Prostate gland (tissue), 2 donors: Measurements from ENCODE around the gene SYNJ2. TPM values are rescaled to one million over a fixed set of nuclear protein-coding genes. Genes with fewer than 3 reads are reported as not detected.

Experiments used
- DNase-seq: peaks from one replicate; pipeline ENCODE4 v3.0.0-alpha.2; 2019; ENCODE audit warnings: low spot score
- H3K27ac ChIP-seq, 2 donors: fragments of 200-600 bp; sonication (generic); 2 replicates each; pipeline ENCODE4 v1.5.1; 2017 to 2019
- H3K27me3 ChIP-seq: fragments of 200-600 bp; sonication (generic); replicated peaks from 2 replicates; pipeline ENCODE4 v1.5.1; 2019; ENCODE audit not compliant: insufficient read depth
- H3K36me3 ChIP-seq, 2 donors: fragments of 200-600 bp; sonication (generic); 1 replicate in 1 of 2; 2 replicates in 1 of 2; pipeline versions ENCODE4 v1.5.1 to v1.8.1; 2017 to 2019
- H3K4me1 ChIP-seq: fragments of 200-600 bp; sonication (generic); replicated peaks from 2 replicates; pipeline ENCODE4 v1.5.1; 2019
- H3K4me3 ChIP-seq, 2 donors: fragments of 200-600 bp; sonication (generic); 2 replicates each; pipeline ENCODE4 v1.5.1; 2017 to 2019
- H3K9me3 ChIP-seq: fragments of 200-600 bp; sonication (generic); 2 replicates; pipeline ENCODE4 v1.5.1; 2017
- CTCF ChIP-seq, 4 experiments: fragments of 200-600 bp in 2 of 4; fragments of 450-650 bp in 2 of 4; sonication (generic) in 2 of 4; IDR thresholded peaks; 1 replicate in 3 of 4; 2 replicates in 1 of 4; pipeline ENCODE4 v1.5.1; 2016 to 2019; ENCODE audit warnings: antibody characterized with exemption in 4 of 4, mild to moderate bottlenecking in 2 of 4, moderate library complexity in 2 of 4
- POLR2A ChIP-seq: fragments of 450-650 bp; IDR thresholded peaks from one replicate; pipeline ENCODE4 v1.6.1; 2016; ENCODE audit warnings: antibody characterized with exemption, mild to moderate bottlenecking
- POLR2AphosphoS5 ChIP-seq: sonication (generic); formaldehyde crosslinking; IDR thresholded peaks from one replicate; pipeline ENCODE4 v1.6.1; 2017; ENCODE audit warnings: antibody characterized with exemption
- WGBS: methylation state at CpG from one replicate; pipeline ENCODE4 v1.1.5; 2018; 5-methylcytosine and 5-hydroxymethylcytosine counted together
- intact Hi-C: fragments of 100-400 bp; cut with DNase I; formaldehyde crosslinking; loops from one replicate; pipeline ENCODE4 v1.14.2; 2022
- total RNA-seq, 2 donors: library from RNA; depleted of rRNA; stranded (reverse); fragments of >200 nt; gene quantifications; one replicate each; pipeline ENCODE4 v1.1.0, GENCODE V29; 2016

SYNJ2 gene
- total RNA-seq, 2 donors from 2014 or later = 19.7 to 19.9 TPM

- H3K9me3 ChIP-seq = no peaks in the 10 kb centered on the region
- DNase-seq = no peak
- no peaks in the 10 kb centered on the region for H3K36me3 ChIP-seq
- no peaks in the 10 kb centered on the region for H3K27me3 ChIP-seq
- TF ChIP-seq CTCF (IDR thresholded peaks at IDR 0.05) = no peak
- no peak for TF ChIP-seq POLR2AphosphoS5
- no peak for TF ChIP-seq POLR2A
- 73% methylated on average over 4 of the region's 4 CpGs for WGBS
- H3K27ac ChIP-seq = no peak overlapping the region
- H3K4me1 ChIP-seq = peaks cover 4% of the 10 kb centered on the region
- H3K4me3 ChIP-seq = no peak overlapping the region
- intact Hi-C loops = no loop called here
Measured at GRCh38 chr6:158050955-158051354, 69.3 kb downstream of the SYNJ2 start.

DNA sequence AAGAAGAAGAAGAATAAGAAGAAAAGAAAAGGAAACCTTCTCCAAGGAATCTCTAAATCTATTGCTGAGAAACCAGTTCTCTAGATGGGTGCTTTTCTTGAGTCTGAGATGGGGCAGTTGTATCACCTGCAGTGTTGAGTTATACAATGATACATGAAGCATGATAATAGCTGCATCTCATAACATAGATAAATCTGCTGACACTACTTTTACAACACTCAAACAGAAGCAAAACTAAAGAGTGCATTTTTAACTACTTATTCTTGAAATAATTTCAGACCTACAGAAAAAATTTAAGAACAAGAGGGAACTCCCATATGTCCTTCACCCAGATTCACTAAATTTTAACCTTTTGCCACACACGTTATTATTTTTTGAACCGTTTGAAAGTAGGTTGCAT is 70.3 kb downstream of the SYNJ2 start:
- no peaks in the 10 kb centered on the region for H3K9me3 ChIP-seq

DNA sequence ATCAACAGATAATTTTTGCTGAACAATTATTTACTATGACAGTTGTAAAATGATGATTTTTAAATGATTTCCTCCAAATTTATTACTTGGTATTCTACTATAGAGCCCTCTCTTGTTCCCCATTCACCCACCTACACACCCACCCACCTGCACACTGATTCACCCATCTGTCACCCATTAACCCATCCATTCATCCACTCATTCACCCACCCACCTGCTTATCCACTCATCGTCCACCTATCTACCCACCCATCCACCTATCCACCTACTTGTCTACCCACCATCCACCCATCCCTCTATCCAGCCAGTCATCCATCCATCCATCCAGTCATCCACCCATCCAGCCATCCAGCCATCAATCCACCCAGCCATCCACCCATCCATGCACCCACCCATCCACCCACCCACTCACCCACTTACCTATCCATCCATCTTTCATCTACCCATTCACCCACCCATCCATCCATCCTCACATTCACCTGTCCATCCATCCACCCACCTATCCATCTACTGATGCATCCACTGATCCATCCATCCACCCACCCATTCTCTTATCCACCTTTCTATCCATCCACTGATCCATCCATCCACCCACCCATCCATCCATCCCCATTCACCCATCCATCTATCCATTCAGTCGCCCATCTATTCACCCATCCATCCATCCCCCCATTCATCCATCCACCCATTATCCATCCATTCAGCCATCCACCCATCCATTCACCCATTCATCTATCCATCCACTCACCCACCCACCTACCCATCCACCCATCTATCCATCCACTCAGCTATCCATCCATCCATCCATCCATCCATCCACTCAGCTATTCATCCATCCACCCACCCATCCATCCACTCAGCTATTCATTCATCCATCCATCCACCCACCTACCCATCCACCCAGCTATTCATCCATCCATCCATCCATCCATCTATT is 72.0 kb downstream of the SYNJ2 start:
- Histone ChIP-seq H3K9me3 (no peaks in the 10 kb centered on the region), H3K27ac (no peak overlapping the region), H3K36me3 (no peaks in the 10 kb centered on the region), H3K4me3 (no peak overlapping the region), H3K27me3 (no peaks in the 10 kb centered on the region), H3K4me1 (no peaks in the 10 kb centered on the region)
- TF ChIP-seq CTCF (IDR thresholded peaks at IDR 0.05) = no peak
- TF ChIP-seq POLR2AphosphoS5 = no peak
- TF ChIP-seq POLR2A = no peak
- no peak for DNase-seq
- 46% methylated on average over 2 of the region's 2 CpGs for WGBS
- intact Hi-C loops = no loop called here

More for the DNA sequence above, 70.3 kb downstream of the SYNJ2 start:
- intact Hi-C loops = no loop called here
- WGBS = 84% methylated on average over 2 of the region's 2 CpGs
- Histone ChIP-seq H3K36me3 (no peaks in the 10 kb centered on the region), H3K27me3 (no peaks in the 10 kb centered on the region), H3K4me3 (no peak overlapping the region), H3K4me1 (peaks cover 4% of the 10 kb centered on the region), H3K27ac (no peak overlapping the region)
- DNase-seq = no peak
- TF ChIP-seq CTCF (IDR thresholded peaks at IDR 0.05) (no peak), POLR2A (no peak), POLR2AphosphoS5 (no peak)

DNA sequence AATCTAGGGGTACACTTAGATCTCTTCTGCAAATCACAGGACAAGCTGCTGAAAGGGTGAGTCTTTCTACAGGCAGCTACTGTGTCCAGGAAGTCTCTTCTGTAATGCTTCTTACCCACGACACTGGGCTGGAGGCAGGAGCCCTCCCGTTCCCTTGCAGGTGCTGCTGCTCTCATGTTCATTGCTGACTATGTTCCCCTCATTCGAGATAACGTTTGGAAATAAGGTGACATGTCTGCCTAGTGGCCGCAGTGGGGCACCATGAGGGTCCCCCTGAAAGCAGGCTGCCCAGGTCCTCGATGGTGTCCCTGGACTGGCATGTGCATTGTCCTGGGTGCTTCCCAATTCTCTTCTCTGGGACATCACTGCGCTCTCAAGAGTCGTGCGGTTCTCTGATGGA is 74.7 kb downstream of the SYNJ2 start:
- no peak for TF ChIP-seq POLR2AphosphoS5
- TF ChIP-seq POLR2A = no peak
- TF ChIP-seq CTCF (IDR thresholded peaks at IDR 0.05) = no peak
- no peak for DNase-seq
- Histone ChIP-seq H3K4me1 (peaks cover 15% of the 10 kb centered on the region), H3K36me3 (no peaks in the 10 kb centered on the region), H3K4me3 (no peak overlapping the region), H3K9me3 (no peaks in the 10 kb centered on the region), H3K27me3 (no peaks in the 10 kb centered on the region), H3K27ac (no peak overlapping the region)
- 87% methylated on average over 9 of the region's 9 CpGs for WGBS
- intact Hi-C loops = no loop called here

DNA sequence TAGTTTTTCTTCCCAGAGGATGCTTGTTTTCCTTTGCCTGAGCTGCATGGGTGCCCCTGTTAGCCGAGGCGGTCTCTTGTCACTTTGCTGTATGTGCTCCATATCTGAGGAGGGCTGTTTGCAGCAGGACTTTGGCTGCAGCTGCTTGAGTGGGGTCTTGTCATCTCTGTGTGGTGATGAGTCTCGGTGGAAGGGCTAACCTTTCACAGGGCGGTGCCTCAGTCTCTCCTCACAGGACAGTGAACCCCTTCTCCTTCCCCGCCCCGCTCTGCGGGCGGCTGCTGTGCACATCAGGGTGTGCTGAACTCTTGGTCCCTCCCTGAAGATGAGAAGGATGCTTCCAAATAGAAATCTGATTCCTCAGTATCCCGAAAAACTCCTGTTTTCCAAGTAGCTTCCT is 75.1 kb downstream of the SYNJ2 start:
- H3K4me3 ChIP-seq = no peak overlapping the region
- DNase-seq = no peak
- no peaks in the 10 kb centered on the region for H3K27me3 ChIP-seq
- intact Hi-C loops = no loop called here
- WGBS = 96% methylated on average over 9 of the region's 9 CpGs
- H3K4me1 ChIP-seq = peaks cover 15% of the 10 kb centered on the region
- no peak overlapping the region for H3K27ac ChIP-seq
- H3K9me3 ChIP-seq = no peaks in the 10 kb centered on the region
- TF ChIP-seq POLR2AphosphoS5 (no peak), CTCF (IDR thresholded peaks at IDR 0.05) (no peak), POLR2A (no peak)
- H3K36me3 ChIP-seq = no peaks in the 10 kb centered on the region
